HCT116 (cell line): ENCODE measurements around the gene ATP6V0C. TPM values are rescaled to one million over a fixed set of nuclear protein-coding genes. Genes with fewer than 3 reads are reported as not detected.

Source experiments
- ATAC-seq: fragments of 200-7000 bp; cut with Tn5 transposase; 2 replicates; pipeline ENCODE4 v1.9.1; 2020; ENCODE audit warnings: mild to moderate bottlenecking, moderate library complexity
- BruUV-seq: library from RNA; stranded (reverse); fragments of 400-500 nt; replicated peaks from 2 replicates; lab custom pipeline; 2021; lab: Mats Ljungman, UMichigan
- CTCF ChIA-PET: fragments of 300-600 bp; sonication (Branson Sonifier 250); formaldehyde crosslinking; loops from one replicate; lab custom pipeline; 2021; ENCODE audit warnings: antibody characterized with exemption; lab: Charles Lee
- POLR2A ChIA-PET: fragments of 300-600, 350-600 bp; sonication (Branson Sonifier 250); formaldehyde crosslinking; loops from one replicate; lab custom pipeline; 2021; ENCODE audit warnings: antibody characterized with exemption; lab: Charles Lee
- RAD21 ChIA-PET, 2 experiments: fragments of 300-600 bp; sonication (Branson Sonifier 250); formaldehyde crosslinking; loops; one replicate each; lab custom pipeline; 2023; ENCODE audit warnings: low total read pairs in 2 of 2; ENCODE audit not compliant: uncharacterized antibody in 2 of 2, unreplicated experiment in 2 of 2, low non-redundant PET in 1 of 2; lab: Charles Lee
- DNase-seq: peaks from one replicate; pipeline ENCODE4 v3.0.0-alpha.2; 2010; ENCODE audit warnings: low read depth, low spot score
- H2AFZ ChIP-seq: fragments of 200-600 bp; shearing (Covaris generic), sonication (generic); 2 replicates; pipeline ENCODE4 v1.6.1; 2017; ENCODE audit warnings: low read depth, mixed run types, mixed read lengths, antibody characterized with exemption, low read length; ENCODE audit not compliant: poor library complexity, severe bottlenecking
- H3K27ac ChIP-seq: 2 replicates; pipeline ENCODE4 v1.5.1; 2012; ENCODE audit warnings: low read depth, low read length
- H3K27me3 ChIP-seq: fragments of 200-600 bp; sonication (generic); 2 replicates; pipeline ENCODE4 v1.6.1; 2016; ENCODE audit warnings: mixed run types, low read length, mixed read lengths; ENCODE audit not compliant: insufficient read depth
- H3K36me3 ChIP-seq, 2 experiments: fragments of 200-500 bp in 1 of 2; fragments of 200-600 bp in 1 of 2; sonication (Bioruptor generic) in 1 of 2; sonication (generic) in 1 of 2; 2 replicates each; pipeline versions ENCODE4 v1.5.1 to v1.6.1; 2014 to 2016; ENCODE audit warnings: low read length in 2 of 2, inconsistent platforms in 1 of 2, mixed read lengths in 1 of 2, mixed run types in 1 of 2; ENCODE audit not compliant: insufficient read depth in 2 of 2, control insufficient read depth in 1 of 2
- H3K4me1 ChIP-seq, 2 experiments: fragments of 200-600 bp in 1 of 2; sonication (generic) in 1 of 2; 2 replicates each; pipeline versions ENCODE4 v1.5.1 to v1.6.1; 2012 to 2017; ENCODE audit warnings: low read length in 2 of 2, inconsistent platforms in 1 of 2, mild to moderate bottlenecking in 1 of 2, mixed read lengths in 1 of 2, mixed run types in 1 of 2, moderate library complexity in 1 of 2; ENCODE audit not compliant: insufficient read depth in 2 of 2, control insufficient read depth in 1 of 2
- H3K4me2 ChIP-seq: fragments of 200-600 bp; sonication (generic); 2 replicates; pipeline ENCODE4 v1.6.1; 2017; ENCODE audit warnings: mixed run types, low read length, mixed read lengths
- H3K4me3 ChIP-seq, 2 experiments: fragments of 200-600 bp in 1 of 2; sonication (generic) in 1 of 2; replicated peaks in 1 of 2; 2 replicates each; pipeline ENCODE4 v1.5.1; 2011 to 2016; ENCODE audit warnings: low read length in 2 of 2, control low read depth in 1 of 2, low read depth in 1 of 2, mild to moderate bottlenecking in 1 of 2, mixed read lengths in 1 of 2, mixed run types in 1 of 2
- H3K79me2 ChIP-seq: fragments of 200-600 bp; sonication (generic); 2 replicates; pipeline ENCODE4 v1.6.1; 2017; ENCODE audit warnings: mild to moderate bottlenecking, mixed run types, low read length, moderate library complexity, mixed read lengths; ENCODE audit not compliant: insufficient read depth
- H3K9ac ChIP-seq: fragments of 200-600 bp; sonication (generic); 2 replicates; pipeline ENCODE4 v1.6.1; 2016; ENCODE audit warnings: low read length, mixed read lengths
- H3K9me2 ChIP-seq: fragments of 200-600 bp; sonication (generic), shearing (Covaris generic); 2 replicates; pipeline ENCODE4 v1.6.1; 2017; ENCODE audit warnings: mixed run types, mild to moderate bottlenecking, moderate library complexity; ENCODE audit not compliant: insufficient read depth
- H3K9me3 ChIP-seq, 2 experiments: fragments of 200-500 bp in 1 of 2; fragments of 200-600 bp in 1 of 2; sonication (Bioruptor generic) in 1 of 2; sonication (generic) in 1 of 2; 2 replicates each; pipeline ENCODE4 v1.6.1; 2014 to 2017; ENCODE audit warnings: low read length in 2 of 2, mixed read lengths in 2 of 2, inconsistent platforms in 1 of 2, low read depth in 1 of 2, mild to moderate bottlenecking in 1 of 2, mixed run types in 1 of 2, moderate library complexity in 1 of 2; ENCODE audit not compliant: control insufficient read depth in 1 of 2, insufficient read depth in 1 of 2
- H4K20me1 ChIP-seq: fragments of 200-600 bp; sonication (generic), shearing (Covaris generic); 2 replicates; pipeline ENCODE4 v1.6.1; 2017; ENCODE audit warnings: mixed run types, mild to moderate bottlenecking, moderate library complexity; ENCODE audit not compliant: insufficient read depth
- EGR1 ChIP-seq: IDR thresholded peaks from 2 replicates; pipeline ENCODE4 v1.6.1; 2012; ENCODE audit warnings: low read depth
- JUND ChIP-seq: IDR thresholded peaks from 2 replicates; pipeline ENCODE4 v1.6.1; 2012
- YY1 ChIP-seq: IDR thresholded peaks from 2 replicates; pipeline ENCODE4 v1.6.1; 2011; ENCODE audit warnings: low read length, low read depth, moderate library complexity, mild to moderate bottlenecking; ENCODE audit not compliant: insufficient replicate concordance; ENCODE audit errors: extremely low read depth
- ZNF274 ChIP-seq: fragments of 200-500 bp; sonication (Bioruptor generic); IDR thresholded peaks from 2 replicates; pipeline ENCODE4 v1.6.1; 2014; ENCODE audit warnings: mild to moderate bottlenecking, low read depth, low read length, inconsistent platforms
- intact Hi-C: fragments of 100-400 bp; cut with micrococcal nuclease; formaldehyde crosslinking; loops from 2 replicates; pipeline ENCODE4 v1.10.0; 2022
- total RNA-seq: library from RNA; stranded (reverse); gene quantifications from one replicate; pipeline ENCODE4 v1.2.1, GENCODE V29; 2021; ENCODE audit not compliant: unreplicated experiment
- TF ChIP-seq, protein P1 (sequence below): IDR thresholded peaks from 2 replicates; pipeline ENCODE4 v1.6.1; 2011; ENCODE audit warnings: mild to moderate bottlenecking, low read length, moderate library complexity; ENCODE audit not compliant: insufficient replicate concordance; ENCODE audit errors: extremely low read depth
- TF ChIP-seq, protein P2 (sequence below), 3 experiments: fragments of 200-600 bp in 1 of 3; sonication (generic) in 1 of 3; IDR thresholded peaks in 2 of 3; conservative IDR thresholded peaks in 1 of 3; 2 replicates each; pipeline ENCODE4 v1.5.1; 2012 to 2017; ENCODE audit warnings: low read depth in 2 of 3, low read length in 2 of 3, antibody characterized with exemption in 1 of 3, borderline replicate concordance in 1 of 3, control low read depth in 1 of 3, mild to moderate bottlenecking in 1 of 3, mixed read lengths in 1 of 3, mixed run types in 1 of 3, moderate library complexity in 1 of 3; ENCODE audit not compliant: insufficient read depth in 1 of 3

Gene ATP6V0C
- total RNA-seq, 1 experiment from 2014 or later = 187 TPM

DNA sequence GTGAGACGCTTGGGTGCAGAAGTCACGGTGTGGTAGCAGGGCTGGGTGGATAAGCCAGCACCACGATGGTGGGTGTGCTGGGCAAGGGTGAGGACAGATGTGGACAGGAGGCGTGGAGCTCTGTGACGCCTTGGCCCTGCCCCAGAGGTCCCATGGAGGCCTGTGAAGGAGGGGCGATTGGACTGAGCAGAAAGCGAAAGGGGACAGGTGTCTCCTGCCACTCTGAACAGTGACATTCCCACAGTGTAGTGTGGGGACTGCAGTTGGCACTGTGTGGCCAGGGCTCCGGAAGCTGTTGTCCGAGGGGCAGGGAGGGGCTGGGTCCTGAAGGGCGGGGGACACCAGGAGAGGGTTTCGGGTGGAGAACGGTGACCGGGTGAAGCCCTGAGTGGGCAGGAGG lies 31.5 kb upstream of the ATP6V0C start:
- ATAC-seq = no peak
- Histone ChIP-seq H3K79me2 (peaks cover 24% of the 10 kb centered on the region; the same call in 1 of the 2 replicates), H2AFZ (no peak overlapping the region), H3K4me3 (no peak overlapping the region), H3K4me2 (no peak overlapping the region), H3K4me1 (no peaks in the 10 kb centered on the region), H3K9ac (no peak overlapping the region), H3K9me3 (no peaks in the 10 kb centered on the region), H4K20me1 (no peaks in the 10 kb centered on the region), H3K27me3 (no peaks in the 10 kb centered on the region), H3K27ac (no peak overlapping the region), H3K36me3 (no peaks in the 10 kb centered on the region), H3K9me2 (no peaks in the 10 kb centered on the region)
- BruUV-seq = no TSS peak
- ChIA-PET RAD21 (no interaction called here), CTCF (no interaction called here), POLR2A (no interaction called here)
- TF ChIP-seq, protein P1, sequence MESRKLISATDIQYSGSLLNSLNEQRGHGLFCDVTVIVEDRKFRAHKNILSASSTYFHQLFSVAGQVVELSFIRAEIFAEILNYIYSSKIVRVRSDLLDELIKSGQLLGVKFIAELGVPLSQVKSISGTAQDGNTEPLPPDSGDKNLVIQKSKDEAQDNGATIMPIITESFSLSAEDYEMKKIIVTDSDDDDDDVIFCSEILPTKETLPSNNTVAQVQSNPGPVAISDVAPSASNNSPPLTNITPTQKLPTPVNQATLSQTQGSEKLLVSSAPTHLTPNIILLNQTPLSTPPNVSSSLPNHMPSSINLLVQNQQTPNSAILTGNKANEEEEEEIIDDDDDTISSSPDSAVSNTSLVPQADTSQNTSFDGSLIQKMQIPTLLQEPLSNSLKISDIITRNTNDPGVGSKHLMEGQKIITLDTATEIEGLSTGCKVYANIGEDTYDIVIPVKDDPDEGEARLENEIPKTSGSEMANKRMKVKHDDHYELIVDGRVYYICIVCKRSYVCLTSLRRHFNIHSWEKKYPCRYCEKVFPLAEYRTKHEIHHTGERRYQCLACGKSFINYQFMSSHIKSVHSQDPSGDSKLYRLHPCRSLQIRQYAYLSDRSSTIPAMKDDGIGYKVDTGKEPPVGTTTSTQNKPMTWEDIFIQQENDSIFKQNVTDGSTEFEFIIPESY = no peak
- no peak for TF ChIP-seq JUND
- no peak for TF ChIP-seq EGR1
- TF ChIP-seq, protein P2, sequence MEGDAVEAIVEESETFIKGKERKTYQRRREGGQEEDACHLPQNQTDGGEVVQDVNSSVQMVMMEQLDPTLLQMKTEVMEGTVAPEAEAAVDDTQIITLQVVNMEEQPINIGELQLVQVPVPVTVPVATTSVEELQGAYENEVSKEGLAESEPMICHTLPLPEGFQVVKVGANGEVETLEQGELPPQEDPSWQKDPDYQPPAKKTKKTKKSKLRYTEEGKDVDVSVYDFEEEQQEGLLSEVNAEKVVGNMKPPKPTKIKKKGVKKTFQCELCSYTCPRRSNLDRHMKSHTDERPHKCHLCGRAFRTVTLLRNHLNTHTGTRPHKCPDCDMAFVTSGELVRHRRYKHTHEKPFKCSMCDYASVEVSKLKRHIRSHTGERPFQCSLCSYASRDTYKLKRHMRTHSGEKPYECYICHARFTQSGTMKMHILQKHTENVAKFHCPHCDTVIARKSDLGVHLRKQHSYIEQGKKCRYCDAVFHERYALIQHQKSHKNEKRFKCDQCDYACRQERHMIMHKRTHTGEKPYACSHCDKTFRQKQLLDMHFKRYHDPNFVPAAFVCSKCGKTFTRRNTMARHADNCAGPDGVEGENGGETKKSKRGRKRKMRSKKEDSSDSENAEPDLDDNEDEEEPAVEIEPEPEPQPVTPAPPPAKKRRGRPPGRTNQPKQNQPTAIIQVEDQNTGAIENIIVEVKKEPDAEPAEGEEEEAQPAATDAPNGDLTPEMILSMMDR (IDR thresholded peaks at IDR 0.05 in 2 of 3, conservative IDR thresholded peaks at IDR 0.05 in 1 of 3; ENCODE audit: borderline replicate concordance in 1 of 3, insufficient read depth in 1 of 3, low read depth in 2 of 3, low read length in 2 of 3) = no peak
- no peak for TF ChIP-seq YY1
- TF ChIP-seq ZNF274 = no peak
- no peak for DNase-seq
- intact Hi-C loops = no loop called here
